HG03139 (cell line): ENCODE measurements around the gene PDZD7.
"Not testable (repeated sequence)": the region's sequence is repeated elsewhere in the genome, so short reads cannot be mapped to it uniquely, and the experiment has no call there.

ENCODE experiments used
- ATAC-seq: cut with Tn5 transposase; IDR thresholded peaks from one replicate; pipeline ENCODE4 v1.9.1; 2021; ENCODE audit not compliant: unreplicated experiment

PDZD7 gene

DNA sequence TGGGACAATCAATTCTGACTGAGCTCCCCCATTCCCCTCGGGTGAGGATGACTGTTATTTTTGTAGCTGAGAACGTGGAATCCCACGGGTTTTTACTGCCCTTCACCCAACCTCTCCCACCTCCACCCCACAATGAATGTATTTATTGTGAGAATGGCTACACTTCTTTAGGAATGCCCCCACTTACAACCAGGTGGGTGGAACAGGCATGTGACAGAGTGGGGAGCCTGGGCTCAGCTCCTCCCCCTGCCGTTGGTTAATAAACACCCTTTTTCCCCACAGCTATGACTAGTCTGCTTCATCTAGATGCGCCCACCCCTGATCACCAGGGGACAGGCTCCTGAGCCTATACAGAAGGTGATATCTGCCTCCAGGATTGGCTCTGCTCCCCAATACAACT, 45.6 kb downstream of the PDZD7 start:
- no peak for ATAC-seq

DNA sequence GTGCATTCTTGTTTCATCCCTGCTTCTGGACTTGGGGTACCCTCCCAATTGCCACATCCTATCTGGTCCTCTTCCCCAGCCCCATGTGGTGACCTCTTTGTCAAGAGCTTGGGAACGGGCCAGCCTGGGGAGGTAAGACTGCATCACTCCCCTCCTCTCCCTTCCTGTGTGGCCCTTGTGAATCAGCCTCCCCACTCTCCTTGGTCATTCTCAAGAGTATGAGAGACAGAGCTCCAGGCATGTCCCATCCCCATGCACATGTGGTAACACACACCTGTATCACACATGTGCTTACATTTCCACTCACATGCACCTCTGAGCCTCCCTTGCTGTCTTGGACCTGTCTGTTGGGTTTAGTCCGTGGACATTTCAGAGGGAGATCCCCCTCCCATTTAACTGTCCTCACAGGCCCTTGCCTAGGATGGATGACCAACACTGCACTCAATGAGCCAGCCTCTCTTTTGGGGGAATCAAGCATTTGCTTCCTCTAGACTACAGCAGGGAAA, 46.2 kb downstream of the PDZD7 start:
- ATAC-seq = no peak

- ATAC-seq = no peak
Observed at GRCh38 chr10:100983868-100984671, 46.9 kb downstream of the PDZD7 start.

DNA sequence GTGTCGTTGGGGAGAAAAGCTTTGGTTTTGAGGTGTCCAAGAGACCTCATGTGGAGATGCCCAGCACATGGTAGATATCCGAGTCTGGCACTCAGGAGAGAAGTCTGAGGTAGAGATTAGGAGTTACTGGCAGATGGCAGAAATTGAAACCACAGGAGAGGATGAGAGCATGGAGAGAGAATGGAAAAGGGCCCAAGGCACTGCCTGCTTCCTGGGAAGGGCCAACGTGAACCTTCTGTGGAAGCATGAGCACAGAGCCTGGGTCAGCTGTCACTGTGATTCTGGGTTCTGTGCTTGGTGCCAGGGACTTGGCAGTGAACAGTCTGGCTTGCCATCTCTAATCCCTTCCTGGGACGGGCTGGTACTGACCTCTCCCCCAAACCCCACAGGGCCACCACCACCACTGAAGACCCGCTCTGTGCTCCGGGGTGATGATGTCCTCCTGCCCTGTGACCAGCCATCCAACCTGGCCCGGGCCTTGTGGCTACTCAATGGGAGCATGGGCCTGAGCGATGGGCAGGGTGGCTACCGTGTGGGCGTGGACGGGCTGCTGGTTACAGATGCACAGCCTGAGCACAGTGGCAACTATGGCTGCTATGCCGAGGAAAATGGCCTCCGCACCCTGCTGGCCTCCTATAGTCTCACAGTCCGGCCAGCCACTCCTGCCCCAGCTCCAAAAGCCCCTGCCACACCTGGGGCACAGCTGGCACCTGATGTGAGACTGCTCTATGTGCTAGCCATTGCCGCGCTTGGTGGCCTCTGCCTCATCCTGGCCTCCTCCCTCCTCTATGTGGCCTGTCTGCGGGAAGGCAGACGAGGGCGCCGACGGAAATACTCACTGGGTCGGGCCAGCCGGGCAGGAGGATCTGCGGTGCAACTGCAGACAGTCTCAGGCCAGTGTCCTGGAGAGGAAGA, 47.8 kb downstream of the PDZD7 start:
- no peak for ATAC-seq

DNA sequence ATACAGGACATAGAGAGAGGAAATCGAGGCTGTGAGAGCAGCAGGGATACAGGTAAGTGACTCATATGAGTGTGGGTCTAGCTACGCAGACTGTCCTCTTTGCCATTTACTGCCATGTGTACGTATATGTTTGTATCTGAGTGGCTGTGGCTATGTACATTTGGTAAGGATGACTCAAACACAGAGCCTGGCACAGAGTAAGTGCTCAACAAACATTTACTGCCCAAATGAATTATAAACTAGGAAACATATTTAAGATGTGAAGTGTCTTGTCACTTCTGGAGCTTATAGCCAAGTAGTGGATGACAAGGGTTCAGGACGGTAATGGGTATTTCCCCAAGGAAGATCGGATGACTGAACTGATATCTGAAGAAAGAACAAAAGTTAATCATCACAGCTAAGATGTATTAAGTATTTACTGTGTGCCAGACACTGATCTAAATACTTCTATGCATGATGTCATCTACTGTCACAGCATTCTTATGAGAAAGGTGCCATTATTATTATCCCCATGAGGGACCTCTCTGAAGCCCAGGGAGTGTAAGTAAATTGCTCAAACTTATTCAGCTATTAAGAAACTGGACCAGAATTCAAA, 49.7 kb downstream of the PDZD7 start:
- no peak for ATAC-seq

- ATAC-seq = no peak
Observed at GRCh38 chr10:100980711-100981110, 50.2 kb downstream of the PDZD7 start.

DNA sequence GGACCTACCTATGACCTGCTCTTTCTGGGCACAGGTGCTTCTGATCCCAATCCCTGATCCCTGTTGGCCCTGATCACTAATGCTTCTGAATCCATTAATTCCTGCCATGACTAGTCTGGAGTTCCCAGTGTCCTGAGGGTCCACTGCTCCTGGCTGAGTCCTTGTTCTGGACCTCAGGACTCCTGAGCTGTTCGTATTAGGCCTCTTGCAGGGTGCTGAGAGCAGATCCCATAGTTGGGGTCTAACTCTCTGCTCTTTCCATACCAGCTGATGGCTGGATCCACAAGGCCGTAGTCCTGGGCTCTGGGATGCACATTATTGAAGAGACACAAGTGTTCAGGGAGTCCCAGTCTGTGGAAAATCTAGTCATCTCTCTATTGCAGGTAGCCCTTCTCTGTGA, 50.6 kb downstream of the PDZD7 start:
- no peak for ATAC-seq

GRCh38 chr10:100979791-100980272, 51.1 kb downstream of the PDZD7 start:
- no peak for ATAC-seq

DNA sequence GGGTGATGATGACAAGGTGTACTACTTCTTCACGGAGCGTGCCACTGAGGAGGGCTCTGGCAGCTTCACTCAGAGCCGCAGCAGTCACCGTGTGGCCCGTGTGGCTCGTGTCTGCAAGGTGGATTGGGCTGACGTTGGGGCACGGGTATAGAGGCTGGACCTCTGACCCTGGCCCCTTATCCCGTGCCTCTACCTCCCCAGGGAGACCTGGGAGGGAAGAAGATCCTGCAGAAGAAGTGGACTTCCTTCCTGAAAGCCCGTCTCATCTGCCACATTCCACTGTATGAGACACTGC, 52.1 kb downstream of the PDZD7 start:
- ATAC-seq = no peak

GRCh38 chr10:100978121-100978900, 52.6 kb downstream of the PDZD7 start:
- no peak for ATAC-seq

- no peak for ATAC-seq
Observed at GRCh38 chr10:100977436-100977835, 53.5 kb downstream of the PDZD7 start.

DNA sequence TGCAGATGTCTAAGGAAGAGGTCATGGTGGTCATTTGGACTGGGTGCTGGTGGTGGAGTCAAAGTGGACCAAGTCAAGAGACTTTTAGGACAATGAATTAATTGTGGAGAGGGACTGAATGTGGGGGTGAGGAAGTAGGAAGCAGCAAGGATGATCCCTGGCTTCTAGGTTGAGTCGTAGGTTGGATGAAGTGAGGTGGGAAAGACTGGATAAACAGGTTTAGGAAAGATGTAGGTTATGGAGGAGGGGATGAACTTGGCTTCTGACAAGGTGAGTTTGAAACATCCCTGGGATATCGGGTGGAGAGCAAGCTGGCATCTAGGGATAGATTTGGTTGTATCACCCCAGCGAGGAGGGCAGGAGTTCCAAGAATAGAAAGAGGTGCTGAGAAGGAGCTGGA, 54.0 kb downstream of the PDZD7 start:
- ATAC-seq = no peak

DNA sequence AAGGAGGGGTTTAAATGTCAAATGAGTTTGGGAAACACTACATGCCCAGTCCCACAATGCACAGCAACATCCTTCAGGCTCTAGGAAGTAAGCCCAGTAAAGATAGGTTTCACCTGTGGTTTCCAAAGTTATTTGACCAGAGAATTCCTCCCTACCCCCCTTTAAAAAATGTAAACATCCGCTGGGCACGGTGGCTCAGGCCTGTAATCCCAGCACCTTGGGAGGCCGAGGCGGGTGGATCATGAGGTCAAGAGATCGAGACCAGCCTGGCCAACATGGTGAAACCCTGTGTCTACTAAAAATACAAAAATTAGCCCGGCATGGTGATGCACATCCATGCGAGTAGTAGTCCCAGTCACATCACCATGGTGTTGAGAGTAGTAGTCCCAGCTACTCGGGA, 55.5 kb downstream of the PDZD7 start:
- ATAC-seq = not testable (repeated sequence)

DNA sequence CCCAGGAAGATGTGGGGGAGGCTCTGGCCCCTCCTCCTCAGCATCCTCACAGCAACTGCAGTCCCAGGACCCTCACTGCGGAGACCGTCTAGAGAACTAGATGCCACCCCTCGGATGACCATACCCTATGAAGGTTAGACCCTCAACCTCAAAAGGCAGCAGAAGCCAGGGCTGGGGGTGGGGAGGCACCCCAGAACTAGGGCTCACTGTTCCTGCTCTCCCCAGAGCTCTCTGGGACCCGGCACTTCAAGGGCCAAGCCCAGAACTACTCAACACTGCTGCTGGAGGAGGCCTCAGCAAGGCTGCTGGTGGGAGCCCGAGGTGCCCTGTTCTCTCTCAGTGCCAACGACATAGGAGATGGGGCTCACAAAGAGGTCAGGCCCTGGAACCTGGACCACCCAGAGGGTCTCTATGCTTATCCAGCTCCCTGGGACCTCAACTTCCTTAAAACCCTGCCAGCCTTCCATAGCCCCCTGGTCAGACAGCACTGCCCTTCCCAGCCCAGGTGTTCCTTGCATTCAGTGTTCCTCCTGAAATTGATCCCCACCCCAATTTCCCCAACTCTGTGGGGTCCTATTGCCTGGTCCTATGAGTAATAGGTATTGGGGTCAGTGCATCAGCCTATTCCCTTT, 57.9 kb downstream of the PDZD7 start:
- no peak for ATAC-seq

GRCh38 chr10:100972115-100972903, 58.6 kb downstream of the PDZD7 start:
- no peak for ATAC-seq

DNA sequence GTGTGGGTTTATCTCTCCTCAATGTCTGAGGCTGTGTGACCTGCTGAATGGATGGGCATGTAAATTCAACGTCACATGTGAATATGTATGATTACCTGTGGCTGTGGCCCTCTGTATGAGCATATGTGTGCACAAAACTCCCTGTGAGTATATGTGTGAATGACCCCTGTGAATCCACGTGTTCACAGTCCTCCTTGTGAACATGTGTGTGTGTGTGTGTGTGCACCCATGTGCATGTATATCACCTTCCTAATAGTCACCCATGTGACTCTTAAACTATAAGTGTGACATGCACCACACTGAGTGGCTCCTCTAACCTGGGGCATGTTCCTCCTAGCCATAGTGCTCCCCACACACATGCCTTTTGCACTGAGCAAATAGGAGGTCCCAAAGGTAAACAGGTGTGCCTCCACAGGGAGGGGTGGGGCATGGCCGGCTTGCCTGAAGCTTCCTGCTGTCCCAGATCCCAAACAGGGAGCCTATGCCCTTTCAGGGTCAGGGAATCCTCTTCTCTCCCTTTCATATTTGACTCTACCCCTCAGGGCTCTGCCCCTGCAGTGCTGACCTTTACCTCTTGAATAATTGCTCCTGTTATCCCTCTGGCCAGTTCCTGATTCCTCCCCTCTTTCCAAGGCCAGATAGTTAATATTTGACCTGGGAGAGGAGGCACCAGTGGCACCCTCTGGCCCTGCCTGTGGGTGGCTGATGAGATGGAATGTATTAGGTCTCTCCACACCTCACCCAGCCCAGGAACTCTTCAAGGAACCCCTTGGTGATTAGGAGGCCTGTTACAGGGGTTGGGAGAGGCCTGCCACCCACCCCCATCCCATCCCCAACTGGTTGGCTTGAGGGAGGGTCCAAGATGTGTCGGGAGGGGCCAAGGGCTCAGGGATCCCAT, 59.8 kb downstream of the PDZD7 start:
- ATAC-seq = no peak

DNA sequence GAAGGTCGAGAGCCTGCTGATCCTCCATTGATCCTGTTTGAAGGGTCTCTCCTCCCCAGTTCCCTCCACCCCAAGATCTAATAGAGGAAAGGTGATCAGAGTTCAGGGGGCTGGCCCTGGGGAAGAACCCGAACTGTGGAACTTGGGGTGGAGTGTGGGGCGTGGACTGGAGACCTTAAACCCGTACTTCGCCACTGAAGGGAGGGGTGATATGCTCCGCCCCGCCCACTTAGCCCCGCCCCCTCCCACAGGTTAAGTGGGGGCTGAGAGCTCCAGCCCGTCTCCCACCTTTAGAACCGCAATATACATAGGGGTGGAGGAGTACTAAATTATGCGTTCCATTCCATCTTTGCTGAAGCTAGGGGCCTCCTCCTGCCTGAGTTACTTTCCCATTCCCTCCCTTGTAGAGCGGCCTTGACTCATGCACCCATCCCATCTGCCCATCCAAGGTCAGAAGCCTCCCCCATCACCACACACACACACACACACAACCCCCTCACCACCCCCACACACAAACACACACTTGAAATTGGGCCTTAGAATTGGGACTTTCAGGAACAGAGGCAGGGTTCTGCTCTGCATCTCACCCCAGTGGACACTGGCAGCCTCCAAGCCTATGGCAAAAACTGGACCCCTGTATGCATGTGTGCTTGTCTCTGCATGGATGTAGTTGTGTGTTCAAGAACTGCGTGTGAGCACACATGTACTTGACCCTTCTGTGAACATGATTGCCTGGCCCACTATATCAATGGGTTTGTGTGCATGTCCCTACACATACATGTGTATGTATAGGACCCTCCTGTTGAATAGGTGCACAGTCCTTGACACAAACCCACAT, 60.6 kb downstream of the PDZD7 start:
- no peak for ATAC-seq
